Endothelial cell of umbilical vein (primary cell): ENCODE measurements around the gene ZNF23. TPM values are rescaled to one million over a fixed set of nuclear protein-coding genes. Genes with fewer than 3 reads are reported as not detected.

Experiments used
- BruUV-seq: library from RNA; stranded (reverse); fragments of 400-500 nt; replicated peaks from 2 replicates; lab custom pipeline; 2021; lab: Mats Ljungman, UMichigan
- CTCF ChIA-PET: fragments of 300-600, 350-600 bp; sonication (Branson Sonifier 250); formaldehyde crosslinking; loops from one replicate; lab custom pipeline; 2021; ENCODE audit warnings: antibody characterized with exemption, inconsistent platforms; lab: Charles Lee
- POLR2A ChIA-PET: fragments of 300-600, 350-600 bp; sonication (Branson Sonifier 250); formaldehyde crosslinking; loops from one replicate; lab custom pipeline; 2021; ENCODE audit warnings: antibody characterized with exemption, inconsistent platforms; lab: Charles Lee
- DNase-seq: peaks from one replicate; pipeline ENCODE4 v3.0.0-alpha.2; 2011; ENCODE audit warnings: low read depth, low spot score
- FAIRE-seq: peaks from 2 replicates; lab custom pipeline; 2011; peaks lifted over from hg19 to GRCh38; lab: Jason Lieb, UNC
- H2AFZ ChIP-seq: 2 replicates; pipeline ENCODE4 v1.6.0; 2012; ENCODE audit warnings: low read depth, low read length, control low read depth, inconsistent platforms
- H3K27ac ChIP-seq: 2 replicates; pipeline ENCODE4 v1.5.1; 2011; ENCODE audit warnings: low read depth, mild to moderate bottlenecking, control low read depth, low read length, moderate library complexity; ENCODE audit not compliant: insufficient read depth
- H3K27me3 ChIP-seq, 2 experiments: 2 replicates each; pipeline versions ENCODE4 v1.6.0 to v1.6.1; 2011; ENCODE audit warnings: low read length in 2 of 2, mixed read lengths in 1 of 2; ENCODE audit not compliant: control insufficient read depth in 2 of 2, insufficient read depth in 2 of 2
- H3K36me3 ChIP-seq, 2 experiments: 2 replicates in 1 of 2; 3 replicates in 1 of 2; pipeline ENCODE4 v1.5.1; 2011; ENCODE audit warnings: low read length in 2 of 2, mild to moderate bottlenecking in 1 of 2, moderate library complexity in 1 of 2; ENCODE audit not compliant: control insufficient read depth in 2 of 2, insufficient read depth in 2 of 2; ENCODE audit errors: extremely low read depth in 1 of 2
- H3K4me1 ChIP-seq: 3 replicates; pipeline ENCODE4 v1.5.1; 2011; ENCODE audit warnings: mild to moderate bottlenecking, low read length; ENCODE audit not compliant: control insufficient read depth, insufficient read depth; ENCODE audit errors: extremely low read depth
- H3K4me2 ChIP-seq: 2 replicates; pipeline ENCODE4 v1.6.1; 2011; ENCODE audit warnings: low read length, control low read depth, mixed read lengths; ENCODE audit not compliant: insufficient read depth
- H3K4me3 ChIP-seq, 3 experiments: fragments of 200-600 bp in 1 of 3; sonication (generic), shearing (Covaris generic) in 1 of 3; replicated peaks in 1 of 3; 2 replicates each; pipeline ENCODE4 v1.5.1; 2011 to 2016; ENCODE audit warnings: control low read depth in 3 of 3, low read length in 3 of 3, mild to moderate bottlenecking in 2 of 3, inconsistent platforms in 1 of 3, low read depth in 1 of 3, moderate library complexity in 1 of 3; ENCODE audit not compliant: insufficient read depth in 1 of 3
- H3K79me2 ChIP-seq: 2 replicates; pipeline ENCODE4 v1.6.0; 2012; ENCODE audit warnings: low read length, inconsistent platforms; ENCODE audit not compliant: control insufficient read depth, insufficient read depth
- H3K9ac ChIP-seq: replicated peaks from 2 replicates; pipeline ENCODE3; 2011; ENCODE audit warnings: low read length, control low read depth; ENCODE audit not compliant: insufficient read depth; ENCODE audit errors: extremely low read depth
- H3K9me1 ChIP-seq: replicated peaks from 3 replicates; pipeline ENCODE4 v1.6.0; 2011; ENCODE audit warnings: mild to moderate bottlenecking, low read length; ENCODE audit not compliant: control insufficient read depth, insufficient read depth; ENCODE audit errors: extremely low read depth
- H3K9me3 ChIP-seq: replicated peaks from 2 replicates; pipeline ENCODE4 v1.5.1; 2012; ENCODE audit warnings: low read length, inconsistent platforms; ENCODE audit not compliant: control insufficient read depth, insufficient read depth
- H4K20me1 ChIP-seq: replicated peaks from 2 replicates; pipeline ENCODE3; 2011; ENCODE audit warnings: mild to moderate bottlenecking, low read length; ENCODE audit not compliant: control insufficient read depth, insufficient read depth; ENCODE audit errors: extremely low read depth
- EZH2 ChIP-seq: IDR thresholded peaks from 2 replicates; pipeline ENCODE4 v1.6.1; 2012; ENCODE audit warnings: borderline replicate concordance, low read depth, mild to moderate bottlenecking, moderate library complexity, low read length, inconsistent platforms; ENCODE audit not compliant: severe bottlenecking
- FOS ChIP-seq: IDR thresholded peaks from 2 replicates; pipeline ENCODE4 v1.6.1; 2011; ENCODE audit warnings: mild to moderate bottlenecking, low read length, moderate library complexity, borderline replicate concordance; ENCODE audit not compliant: insufficient read depth
- GATA2 ChIP-seq: IDR thresholded peaks from 2 replicates; pipeline ENCODE4 v1.7.0; 2011; ENCODE audit warnings: low read depth, mild to moderate bottlenecking, moderate library complexity, mixed read lengths, low read length; ENCODE audit not compliant: insufficient read length, insufficient read depth
- JUN ChIP-seq: IDR thresholded peaks from 2 replicates; pipeline ENCODE4 v1.6.1; 2011; ENCODE audit warnings: borderline replicate concordance, low read depth; ENCODE audit not compliant: insufficient read length, insufficient read depth
- MAX ChIP-seq: IDR thresholded peaks from 2 replicates; pipeline ENCODE4 v1.6.1; 2011; ENCODE audit not compliant: insufficient read depth, insufficient read length
- MYC ChIP-seq: IDR thresholded peaks from one replicate; pipeline ENCODE4 v1.6.1; 2011; ENCODE audit warnings: mild to moderate bottlenecking, low read depth, low read length
- POLR2A ChIP-seq: IDR thresholded peaks from 2 replicates; pipeline ENCODE4 v1.6.1; 2012; ENCODE audit warnings: low read depth, mild to moderate bottlenecking, control low read depth, low read length
- POLR2AphosphoS5 ChIP-seq: IDR thresholded peaks from 2 replicates; pipeline ENCODE4 v1.6.1; 2012; ENCODE audit warnings: low read depth, mild to moderate bottlenecking, control low read depth, low read length, moderate library complexity; ENCODE audit not compliant: insufficient read depth
- dilution Hi-C: fragments of 300-500 bp; cut with MboI; formaldehyde crosslinking; loops from one replicate; pipeline ENCODE4 v1.15.0; 2019; ENCODE audit warnings: low sequenced_read_pairs; ENCODE audit not compliant: extremely low pct_ligation_motif_present
- intact Hi-C: fragments of 100-400 bp; cut with micrococcal nuclease; formaldehyde crosslinking; loops from one replicate; pipeline ENCODE4 v1.10.0; 2022
- polyA plus RNA-seq, 4 experiments: library from polyadenylated mRNA; depleted of rRNA in 3 of 4; stranded (reverse) in 3 of 4; unstranded in 1 of 4; fragments of >200 nt; gene quantifications; 2 replicates each; pipeline versions ENCODE4 v1.2.1 to v1.2.3, GENCODE V29; 2011 to 2012; ENCODE audit warnings: missing spikeins in 1 of 4
- total RNA-seq: library from RNA; stranded (reverse); gene quantifications from 2 replicates; pipeline ENCODE4 v1.2.3, GENCODE V29; 2021
- TF ChIP-seq, protein P1 (sequence below), 2 donors: IDR thresholded peaks; 1 replicate in 1 of 2; 2 replicates in 1 of 2; pipeline ENCODE4 v1.5.1; 2011; ENCODE audit warnings: low read length in 2 of 2, mild to moderate bottlenecking in 2 of 2, moderate library complexity in 2 of 2, control low read depth in 1 of 2, inconsistent platforms in 1 of 2, low read depth in 1 of 2; ENCODE audit not compliant: insufficient read depth in 1 of 2; ENCODE audit errors: extremely low read depth in 1 of 2

The ZNF23 gene
- total and polyA plus RNA-seq, 2 donors (not counting 3 experiments of a cell fraction or from before 2014, with no cell fraction given), result 2.1 to 6.4 TPM

DNA sequence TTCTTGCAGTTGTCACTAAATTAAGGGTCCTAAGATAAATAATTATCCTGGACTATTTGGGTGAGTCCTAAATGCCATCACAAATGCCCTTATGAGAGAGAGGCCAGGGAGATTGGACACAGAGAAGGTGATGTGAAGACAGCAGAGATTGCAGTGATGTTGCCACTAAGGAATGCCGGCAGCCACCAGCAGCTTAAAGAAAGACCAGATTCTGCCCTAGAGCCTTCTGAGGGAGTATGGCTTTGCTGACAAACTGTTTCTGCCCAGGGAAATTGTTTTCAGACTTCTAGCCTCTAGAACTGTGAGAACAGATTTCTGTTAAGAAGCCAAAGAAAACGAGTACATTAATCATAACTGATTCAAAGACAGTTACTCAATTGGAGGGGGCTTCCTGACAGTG is 10.0 kb upstream of the ZNF23 start:
- H3K27me3 ChIP-seq, result no peaks in the 10 kb centered on the region
- no peaks in the 10 kb centered on the region for H3K9me3 ChIP-seq
- no peak overlapping the region for H3K4me2 ChIP-seq
- H3K36me3 ChIP-seq, result no peaks in the 10 kb centered on the region
- BruUV-seq, result no TSS peak
- no peaks in the 10 kb centered on the region for H3K4me1 ChIP-seq
- DNase-seq (no peak), FAIRE-seq (no peak)
- H4K20me1 ChIP-seq, result no peaks in the 10 kb centered on the region
- intact Hi-C loops (no loop called here), dilution Hi-C loops (no loop called here)
- no peak for TF ChIP-seq JUN
- TF ChIP-seq FOS, result no peak
- TF ChIP-seq POLR2A, result no peak
- TF ChIP-seq GATA2, result no peak
- TF ChIP-seq MAX, result no peak
- no peak for TF ChIP-seq MYC
- TF ChIP-seq POLR2AphosphoS5, result no peak
- no peak for TF ChIP-seq EZH2
- TF ChIP-seq, protein P1, sequence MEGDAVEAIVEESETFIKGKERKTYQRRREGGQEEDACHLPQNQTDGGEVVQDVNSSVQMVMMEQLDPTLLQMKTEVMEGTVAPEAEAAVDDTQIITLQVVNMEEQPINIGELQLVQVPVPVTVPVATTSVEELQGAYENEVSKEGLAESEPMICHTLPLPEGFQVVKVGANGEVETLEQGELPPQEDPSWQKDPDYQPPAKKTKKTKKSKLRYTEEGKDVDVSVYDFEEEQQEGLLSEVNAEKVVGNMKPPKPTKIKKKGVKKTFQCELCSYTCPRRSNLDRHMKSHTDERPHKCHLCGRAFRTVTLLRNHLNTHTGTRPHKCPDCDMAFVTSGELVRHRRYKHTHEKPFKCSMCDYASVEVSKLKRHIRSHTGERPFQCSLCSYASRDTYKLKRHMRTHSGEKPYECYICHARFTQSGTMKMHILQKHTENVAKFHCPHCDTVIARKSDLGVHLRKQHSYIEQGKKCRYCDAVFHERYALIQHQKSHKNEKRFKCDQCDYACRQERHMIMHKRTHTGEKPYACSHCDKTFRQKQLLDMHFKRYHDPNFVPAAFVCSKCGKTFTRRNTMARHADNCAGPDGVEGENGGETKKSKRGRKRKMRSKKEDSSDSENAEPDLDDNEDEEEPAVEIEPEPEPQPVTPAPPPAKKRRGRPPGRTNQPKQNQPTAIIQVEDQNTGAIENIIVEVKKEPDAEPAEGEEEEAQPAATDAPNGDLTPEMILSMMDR (IDR thresholded peaks at IDR 0.05; ENCODE audit: extremely low read depth in 1 of 2, insufficient read depth in 1 of 2, low read depth in 1 of 2, low read length in 2 of 2), result no peak
- no peaks in the 10 kb centered on the region for H3K9me1 ChIP-seq
- H3K4me3 ChIP-seq, result no peak overlapping the region
- no peak overlapping the region for H2AFZ ChIP-seq
- no peak overlapping the region for H3K9ac ChIP-seq
- no peak overlapping the region for H3K27ac ChIP-seq
- no peaks in the 10 kb centered on the region for H3K79me2 ChIP-seq
- ChIA-PET CTCF (no interaction called here), POLR2A (no interaction called here)
